ENCODE measurements around the gene CALCOCO2. TPM values are rescaled to one million over a fixed set of nuclear protein-coding genes. Genes with fewer than 3 reads are reported as not detected.
A peak's percentile ranks its signal among the peaks of the same experiment; 100 is the strongest.

The CALCOCO2 gene
- total RNA-seq, 4 donors from 2014 or later, result 141 to 292 (median 207) TPM

- in situ Hi-C loops (cut with MboI; ENCODE audit: low pct_ligation_motif_present in 1 of 4, low pct_unique_long_range_greater_than_20kb in 1 of 4, low sequenced_read_pairs in 3 of 4) (no loop called here), intact Hi-C loops (cut with DNase I; ENCODE audit: low total_unique reads) (no loop called here)
- 0 to 45% methylated on average over 2 to 4 of the region's 4 CpGs for WGBS, 2 donors (ENCODE audit: low coverage in 1 of 2)
- TF ChIP-seq POLR2A (IDR thresholded peaks at IDR 0.05) (no peak), POLR2AphosphoS5 (IDR thresholded peaks at IDR 0.05) (no peak), EP300 (IDR thresholded peaks at IDR 0.05; ENCODE audit: low read depth) (no peak), CTCF (IDR thresholded peaks at IDR 0.05) (no peak)
- H3K4me3 ChIP-seq, result peak overlapping the region in 2 of 4 donors; percentile 97 to 98
- H3K9me3 ChIP-seq, result no peaks in the 10 kb centered on the region
- peak overlapping the region; percentile 85 to 94 (median 92) for H3K27ac ChIP-seq
- H3K36me3 ChIP-seq, result peaks cover 0 to 9% (median 2%) of the 10 kb centered on the region in 4 donors
- H3K4me1 ChIP-seq, result peaks cover 13 to 37% (median 27%) of the 10 kb centered on the region in 4 donors
- DNase-seq, result no peak
- no peaks in the 10 kb centered on the region for H3K27me3 ChIP-seq
Observed at GRCh38 chr17:48909783-48910182, 78.9 kb downstream of the CALCOCO2 start.

GRCh38 chr17:48910370-48910769 lies 79.5 kb downstream of the CALCOCO2 start:
- no peaks in the 10 kb centered on the region for H3K9me3 ChIP-seq
- intact Hi-C loops (cut with DNase I; ENCODE audit: low total_unique reads) (no loop called here), in situ Hi-C loops (cut with MboI; ENCODE audit: low pct_ligation_motif_present in 1 of 4, low pct_unique_long_range_greater_than_20kb in 1 of 4, low sequenced_read_pairs in 3 of 4) (no loop called here)
- H3K27me3 ChIP-seq, result no peaks in the 10 kb centered on the region
- H3K36me3 ChIP-seq, result peaks cover 0 to 13% (median 2%) of the 10 kb centered on the region in 4 donors
- TF ChIP-seq EP300 (IDR thresholded peaks at IDR 0.05; ENCODE audit: low read depth) (no peak), CTCF (IDR thresholded peaks at IDR 0.05) (no peak), POLR2AphosphoS5 (IDR thresholded peaks at IDR 0.05) (no peak), POLR2A (IDR thresholded peaks at IDR 0.05) (no peak)
- H3K4me1 ChIP-seq, result peaks cover 13 to 43% (median 32%) of the 10 kb centered on the region in 4 donors
- WGBS, 2 donors (ENCODE audit: low coverage in 1 of 2), result 68 to 76% methylated on average over 2 of the region's 2 CpGs
- no peak for DNase-seq
- peak overlapping the region in 1 of 4 donors; percentile 98 for H3K4me3 ChIP-seq
- H3K27ac ChIP-seq, result no peak overlapping the region

- no peaks in the 10 kb centered on the region for H3K27me3 ChIP-seq
- intact Hi-C loops (cut with DNase I; ENCODE audit: low total_unique reads) (no loop called here), in situ Hi-C loops (cut with MboI; ENCODE audit: low pct_ligation_motif_present in 1 of 4, low pct_unique_long_range_greater_than_20kb in 1 of 4, low sequenced_read_pairs in 3 of 4) (no loop called here)
- no peak overlapping the region for H3K27ac ChIP-seq
- DNase-seq, result no peak
- H3K4me1 ChIP-seq, result peaks cover 13 to 46% (median 35%) of the 10 kb centered on the region in 4 donors
- WGBS, 2 donors (ENCODE audit: low coverage in 1 of 2), result 83 to 94% methylated on average over 2 of the region's 2 CpGs
- TF ChIP-seq POLR2A (IDR thresholded peaks at IDR 0.05) (no peak), EP300 (IDR thresholded peaks at IDR 0.05; ENCODE audit: low read depth) (no peak), CTCF (IDR thresholded peaks at IDR 0.05) (no peak), POLR2AphosphoS5 (IDR thresholded peaks at IDR 0.05) (no peak)
- no peak overlapping the region for H3K4me3 ChIP-seq
- H3K9me3 ChIP-seq, result no peaks in the 10 kb centered on the region
- H3K36me3 ChIP-seq, result peaks cover 0 to 24% (median 8%) of the 10 kb centered on the region in 4 donors
Observed at GRCh38 chr17:48912476-48912875, 81.6 kb downstream of the CALCOCO2 start.

Small RNA genes within 50 kb of the gene (small RNA-seq; reads per million reads assigned to genes)
- 0 reads per million in 4 donors for gene AC068531.1
- 0 reads per million in 4 donors for gene RF00263

Other genes with a start within 250 kb of the CALCOCO2 start
- gene HOXB3, start 240.8 kb upstream of the CALCOCO2 start, total RNA-seq, result 10 to 100 TPM; 25.7 to 57.1 (median 34.9) TPM
- gene HOXB5, start 237.3 kb upstream of the CALCOCO2 start, total RNA-seq, result 10 to 100 TPM; 10.5 to 35.4 (median 18.7) TPM
- 10 to 100 TPM; 42.7 to 78.4 (median 62.5) TPM for gene HOXB6, start 226.0 kb upstream of the CALCOCO2 start, total RNA-seq
- 10 to 100 TPM in 3 of 4 donors, not detected in 1; 11.2 to 20.9 (median 16.7) TPM for gene HOXB7, start 220.0 kb upstream of the CALCOCO2 start, total RNA-seq
- gene HOXB8, start 215.7 kb upstream of the CALCOCO2 start, total RNA-seq, result 10 to 100 TPM in 2 of 4 donors, 1 to 10 TPM in 2; 1.8 to 21.3 (median 8.9) TPM
- gene HOXB9, start 204.7 kb upstream of the CALCOCO2 start, total RNA-seq, result 10 to 100 TPM; 19.8 to 54.3 (median 29.4) TPM
- gene PRAC1, start 108.5 kb upstream of the CALCOCO2 start, total RNA-seq, result 1 to 10 TPM in 1 of 4 donors, not detected in 3; 4.4 TPM
- 1 to 10 TPM in 1 of 4 donors, not detected in 3; 4.1 TPM for gene PRAC2, start 107.8 kb upstream of the CALCOCO2 start, total RNA-seq
- 1 to 10 TPM; 1.2 to 5.7 (median 3.5) TPM for gene HOXB13, start 102.3 kb upstream of the CALCOCO2 start, total RNA-seq
- gene TTLL6, start 13.8 kb upstream of the CALCOCO2 start, total RNA-seq, result 10 to 100 TPM in 1 of 4 donors, 1 to 10 TPM in 3; 4.9 to 24.9 (median 7.3) TPM
- gene ATP5MC1, start 61.8 kb downstream of the CALCOCO2 start, total RNA-seq, result 100 to 1,000 TPM in 3 of 4 donors, 10 to 100 TPM in 1; 94.7 to 214 (median 153) TPM
- 10 to 100 TPM; 33.2 to 70.8 (median 47.6) TPM for gene UBE2Z, start 77.4 kb downstream of the CALCOCO2 start, total RNA-seq
- 10 to 100 TPM; 44.1 to 67.7 (median 62.0) TPM for gene SNF8, start 113.8 kb downstream of the CALCOCO2 start, total RNA-seq
- gene GIP, start 137.6 kb downstream of the CALCOCO2 start, total RNA-seq, result not detected
- under 1 TPM in 1 of 4 donors, not detected in 3; under 0.01 TPM for gene IGF2BP1, start 166.3 kb downstream of the CALCOCO2 start, total RNA-seq

Measured in transverse colon (tissue), 4 donors.